Measurements from ENCODE around the gene RASA3.
"Not testable (repeated sequence)": the region's sequence is repeated elsewhere in the genome, so short reads cannot be mapped to it uniquely, and the experiment has no call there.

Gene RASA3

DNA sequence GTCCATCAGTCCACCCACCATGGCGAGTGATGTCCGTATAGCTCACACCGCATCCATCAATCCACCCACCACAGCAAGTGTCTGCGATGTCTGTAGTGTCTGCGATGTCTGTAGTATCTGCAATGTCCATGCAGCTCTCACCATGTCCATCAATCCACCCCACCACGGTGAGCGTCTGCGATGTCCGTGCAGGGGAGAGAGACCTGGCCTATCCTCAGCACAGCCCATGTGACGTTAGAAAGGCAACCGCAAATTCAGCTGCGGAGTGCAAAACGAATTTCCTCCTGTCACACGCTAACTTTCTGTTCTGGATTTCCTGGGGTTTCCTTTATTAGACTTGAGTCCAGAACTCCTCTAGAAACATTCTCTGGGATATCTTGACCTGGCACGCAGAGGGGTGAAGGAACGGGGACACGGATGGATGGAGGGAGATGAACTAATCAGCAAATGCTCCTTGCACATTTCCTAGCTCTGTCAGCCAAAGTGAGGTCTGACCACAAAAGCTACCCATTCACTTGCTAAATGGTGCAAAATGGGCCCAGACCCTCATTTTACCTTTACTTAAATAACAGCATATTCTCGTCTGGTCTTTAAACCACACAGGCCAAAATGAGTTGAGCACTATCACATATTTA lies 18.3 kb downstream of the RASA3 start:
- Histone ChIP-seq H3K4me1 (ENCODE audit: insufficient read depth, poor library complexity, severe bottlenecking) (peaks cover 23% of the 10 kb centered on the region), H3K27me3 (ENCODE audit: insufficient read depth, poor library complexity, severe bottlenecking) (no peaks in the 10 kb centered on the region), H3K4me3 (ENCODE audit: severe bottlenecking) (no peak overlapping the region), H3K36me3 (ENCODE audit: low read depth) (no peaks in the 10 kb centered on the region), H3K9me3 (ENCODE audit: severe bottlenecking) (no peaks in the 10 kb centered on the region), H3K27ac (ENCODE audit: poor library complexity, severe bottlenecking) (no peak overlapping the region)
- TF ChIP-seq CTCF (IDR thresholded peaks at IDR 0.05; ENCODE audit: poor library complexity, severe bottlenecking) = no peak
- ATAC-seq (ENCODE audit: low read depth) (no peak), DNase-seq (ENCODE audit: low spot score) (peak; percentile 19)

GRCh38 chr13:114113395-114113794 lies 19.0 kb downstream of the RASA3 start:
- ATAC-seq (ENCODE audit: low read depth); H3K36me3 ChIP-seq (ENCODE audit: low read depth); H3K9me3 ChIP-seq (ENCODE audit: severe bottlenecking); H3K27ac ChIP-seq (ENCODE audit: poor library complexity, severe bottlenecking); H3K27me3 ChIP-seq (ENCODE audit: insufficient read depth, poor library complexity, severe bottlenecking); H3K4me3 ChIP-seq (ENCODE audit: severe bottlenecking): not testable (repeated sequence)
- H3K4me1 ChIP-seq (ENCODE audit: insufficient read depth, poor library complexity, severe bottlenecking) = peaks cover 16% of the 10 kb centered on the region
- peak; percentile 6 for DNase-seq (ENCODE audit: low spot score)

GRCh38 chr13:114112826-114113322 lies 19.5 kb downstream of the RASA3 start:
- no peak overlapping the region for H3K4me3 ChIP-seq (ENCODE audit: severe bottlenecking)
- no peak overlapping the region for H3K27ac ChIP-seq (ENCODE audit: poor library complexity, severe bottlenecking)
- no peak for TF ChIP-seq CTCF (IDR thresholded peaks at IDR 0.05; ENCODE audit: poor library complexity, severe bottlenecking)

GRCh38 chr13:114112231-114112825 lies 20.1 kb downstream of the RASA3 start:
- ATAC-seq (ENCODE audit: low read depth) = no peak
- peaks cover 11% of the 10 kb centered on the region for H3K4me1 ChIP-seq (ENCODE audit: insufficient read depth, poor library complexity, severe bottlenecking)
- TF ChIP-seq CTCF (IDR thresholded peaks at IDR 0.05; ENCODE audit: poor library complexity, severe bottlenecking) = no peak
- peak; percentile 35 for DNase-seq (ENCODE audit: low spot score)
- H3K27me3 ChIP-seq (ENCODE audit: insufficient read depth, poor library complexity, severe bottlenecking) = no peaks in the 10 kb centered on the region
- H3K36me3 ChIP-seq (ENCODE audit: low read depth) = no peaks in the 10 kb centered on the region
- H3K4me3 ChIP-seq (ENCODE audit: severe bottlenecking) = no peak overlapping the region
- no peak overlapping the region for H3K27ac ChIP-seq (ENCODE audit: poor library complexity, severe bottlenecking)
- no peaks in the 10 kb centered on the region for H3K9me3 ChIP-seq (ENCODE audit: severe bottlenecking)

More at GRCh38 chr13:114112826-114113322, 19.5 kb downstream of the RASA3 start:
- no peak for ATAC-seq (ENCODE audit: low read depth)
- Histone ChIP-seq H3K27me3 (ENCODE audit: insufficient read depth, poor library complexity, severe bottlenecking) (no peaks in the 10 kb centered on the region), H3K4me1 (ENCODE audit: insufficient read depth, poor library complexity, severe bottlenecking) (peaks cover 11% of the 10 kb centered on the region), H3K36me3 (ENCODE audit: low read depth) (no peaks in the 10 kb centered on the region), H3K9me3 (ENCODE audit: severe bottlenecking) (no peaks in the 10 kb centered on the region)
- peak; percentile 21 for DNase-seq (ENCODE audit: low spot score)

GRCh38 chr13:114111577-114111976 lies 20.8 kb downstream of the RASA3 start:
- H3K9me3 ChIP-seq (ENCODE audit: severe bottlenecking) = no peaks in the 10 kb centered on the region
- no peaks in the 10 kb centered on the region for H3K27me3 ChIP-seq (ENCODE audit: insufficient read depth, poor library complexity, severe bottlenecking)
- peaks cover 11% of the 10 kb centered on the region for H3K4me1 ChIP-seq (ENCODE audit: insufficient read depth, poor library complexity, severe bottlenecking)
- ATAC-seq (ENCODE audit: low read depth) (no peak), DNase-seq (ENCODE audit: low spot score) (no peak)
- H3K4me3 ChIP-seq (ENCODE audit: severe bottlenecking) = no peak overlapping the region
- no peak overlapping the region for H3K27ac ChIP-seq (ENCODE audit: poor library complexity, severe bottlenecking)
- no peak for TF ChIP-seq CTCF (IDR thresholded peaks at IDR 0.05; ENCODE audit: poor library complexity, severe bottlenecking)
- no peaks in the 10 kb centered on the region for H3K36me3 ChIP-seq (ENCODE audit: low read depth)

- not testable (repeated sequence) for ATAC-seq (ENCODE audit: low read depth); H3K27ac ChIP-seq (ENCODE audit: poor library complexity, severe bottlenecking); DNase-seq (ENCODE audit: low spot score); H3K9me3 ChIP-seq (ENCODE audit: severe bottlenecking); H3K4me1 ChIP-seq (ENCODE audit: insufficient read depth, poor library complexity, severe bottlenecking); H3K36me3 ChIP-seq (ENCODE audit: low read depth); H3K27me3 ChIP-seq (ENCODE audit: insufficient read depth, poor library complexity, severe bottlenecking); H3K4me3 ChIP-seq (ENCODE audit: severe bottlenecking)
These were observed 21.6 kb downstream of the RASA3 start for GRCh38 chr13:114110830-114111189.

Data from RWPE2 (cell line).